ENCODE results near the gene COMMD10. TPM values are rescaled to one million over a fixed set of nuclear protein-coding genes. Genes with fewer than 3 reads are reported as not detected.

COMMD10 gene
- polyA plus RNA-seq, 4 donors, result 38.4 to 75.5 (median 58.7) TPM

DNA sequence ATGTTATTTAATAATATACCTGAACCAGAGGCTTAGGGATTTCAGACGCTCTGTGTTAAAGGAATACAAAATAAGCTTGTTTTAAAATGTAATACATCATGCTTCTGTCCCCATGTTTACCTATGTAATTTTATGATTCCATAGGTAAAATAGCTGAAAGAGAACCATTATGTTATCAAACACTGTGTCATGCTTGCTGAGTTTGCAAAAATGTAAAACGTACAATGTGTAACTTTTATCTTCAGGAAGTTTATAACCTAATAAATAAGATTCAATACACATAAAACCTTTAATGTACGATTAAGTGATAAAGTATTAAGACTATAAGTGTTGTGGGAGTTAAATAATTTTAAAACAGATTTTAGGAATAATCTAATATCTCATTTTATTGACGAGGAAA is 94.1 kb downstream of the COMMD10 start:
- DNase-seq (ENCODE audit: low read depth in 4 of 4, low spot score in 3 of 4), result no peak

GRCh38 chr5:116209166-116209565 is 124.3 kb downstream of the COMMD10 start:
- no peak for DNase-seq (ENCODE audit: low read depth in 4 of 4, low spot score in 3 of 4)

DNA sequence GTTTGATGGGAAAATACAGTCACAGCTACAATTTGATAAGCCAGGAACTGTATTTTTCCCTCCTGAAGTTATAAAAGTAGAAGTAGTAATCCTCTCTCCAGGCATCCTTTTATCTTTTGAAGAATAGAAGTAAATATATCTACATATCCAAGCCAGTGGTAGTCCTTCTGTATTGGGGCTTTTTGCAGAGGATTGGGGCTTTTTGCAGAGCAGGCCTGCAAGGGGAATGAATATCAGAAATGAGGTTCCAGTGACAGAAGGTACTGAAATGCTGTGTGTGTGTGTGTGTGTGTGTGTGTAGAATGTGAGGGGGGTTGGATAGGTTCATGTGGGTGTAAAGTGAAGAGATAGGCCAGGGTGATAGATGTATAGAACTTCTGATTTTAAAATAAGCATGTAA is 127.4 kb downstream of the COMMD10 start:
- DNase-seq (ENCODE audit: low read depth in 4 of 4, low spot score in 3 of 4), result no peak

DNA sequence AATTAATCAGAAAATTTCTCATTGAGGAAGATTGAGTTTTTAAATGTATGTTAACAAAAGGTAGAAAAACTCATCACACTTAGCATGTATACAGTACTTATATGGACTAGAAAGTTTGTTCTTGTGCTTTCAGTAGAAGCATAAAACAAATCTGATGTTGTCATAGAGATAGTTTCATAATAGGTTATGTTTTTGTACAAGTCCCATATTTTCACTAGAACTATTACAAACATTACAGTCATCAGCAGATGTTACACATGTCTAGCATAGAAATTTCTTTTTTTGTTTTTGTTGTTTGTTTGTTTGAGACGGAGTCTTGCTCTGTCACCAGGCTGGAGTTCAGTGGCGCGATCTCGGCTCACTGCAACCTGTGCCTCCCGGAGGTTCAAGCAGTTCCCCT is 131.4 kb downstream of the COMMD10 start:
- DNase-seq (ENCODE audit: low read depth in 4 of 4, low spot score in 3 of 4), result no peak

DNA sequence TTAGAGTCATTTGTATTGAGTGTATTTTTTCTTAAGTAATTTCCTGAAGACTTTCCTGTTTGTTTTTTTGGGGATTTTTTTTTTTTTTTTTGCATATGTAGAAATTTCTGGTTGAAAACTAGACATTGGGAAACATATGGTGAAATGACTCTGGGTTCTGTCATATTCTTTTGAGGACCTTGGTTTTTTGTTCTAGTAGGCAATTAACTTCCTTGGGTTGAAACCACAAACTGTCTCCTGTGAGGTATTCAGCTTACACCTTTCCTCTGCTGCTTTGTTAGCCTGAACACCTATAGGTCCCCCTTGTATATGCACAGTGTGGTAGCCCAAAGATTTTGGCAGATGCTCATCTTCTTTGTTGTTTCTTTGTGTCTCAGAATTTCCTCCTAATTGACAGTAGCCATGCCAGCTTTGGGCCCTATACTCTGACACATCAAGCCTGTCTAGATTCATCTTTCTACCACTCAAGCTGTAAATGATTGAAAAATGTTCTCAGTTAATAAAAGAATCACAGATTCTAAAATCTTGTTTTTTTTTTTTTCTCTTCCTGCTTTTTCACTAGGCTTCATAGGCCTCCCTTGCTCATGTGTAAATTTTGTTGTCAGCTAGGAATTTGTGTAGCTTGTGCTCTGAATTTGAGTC is 140.6 kb downstream of the COMMD10 start:
- no peak for DNase-seq (ENCODE audit: low read depth in 4 of 4, low spot score in 3 of 4)

GRCh38 chr5:116229131-116229689 is 144.4 kb downstream of the COMMD10 start:
- DNase-seq (ENCODE audit: low read depth in 4 of 4, low spot score in 3 of 4), result no peak

DNA sequence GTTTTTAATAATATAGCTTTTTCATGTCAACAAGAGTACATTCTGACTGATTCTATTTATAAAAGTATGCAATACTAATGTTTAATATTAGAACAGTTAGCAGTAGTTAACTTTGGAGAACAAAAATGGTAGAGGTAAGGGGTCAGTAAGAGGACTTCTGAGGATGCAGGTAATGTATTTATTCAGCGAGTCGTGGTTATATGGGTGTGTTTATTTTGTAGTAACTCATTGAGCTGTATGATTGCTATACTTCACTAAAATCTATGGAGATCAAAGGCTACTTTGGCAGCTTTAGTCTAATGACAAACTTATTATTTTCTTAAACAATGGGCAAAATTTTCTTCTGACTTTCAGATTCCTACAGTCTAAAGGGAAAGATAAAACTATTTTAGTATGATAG is 146.5 kb downstream of the COMMD10 start:
- DNase-seq (ENCODE audit: low read depth in 4 of 4, low spot score in 3 of 4), result no peak

GRCh38 chr5:116234681-116235080 is 149.9 kb downstream of the COMMD10 start:
- no peak for DNase-seq (ENCODE audit: low read depth in 4 of 4, low spot score in 3 of 4)

DNA sequence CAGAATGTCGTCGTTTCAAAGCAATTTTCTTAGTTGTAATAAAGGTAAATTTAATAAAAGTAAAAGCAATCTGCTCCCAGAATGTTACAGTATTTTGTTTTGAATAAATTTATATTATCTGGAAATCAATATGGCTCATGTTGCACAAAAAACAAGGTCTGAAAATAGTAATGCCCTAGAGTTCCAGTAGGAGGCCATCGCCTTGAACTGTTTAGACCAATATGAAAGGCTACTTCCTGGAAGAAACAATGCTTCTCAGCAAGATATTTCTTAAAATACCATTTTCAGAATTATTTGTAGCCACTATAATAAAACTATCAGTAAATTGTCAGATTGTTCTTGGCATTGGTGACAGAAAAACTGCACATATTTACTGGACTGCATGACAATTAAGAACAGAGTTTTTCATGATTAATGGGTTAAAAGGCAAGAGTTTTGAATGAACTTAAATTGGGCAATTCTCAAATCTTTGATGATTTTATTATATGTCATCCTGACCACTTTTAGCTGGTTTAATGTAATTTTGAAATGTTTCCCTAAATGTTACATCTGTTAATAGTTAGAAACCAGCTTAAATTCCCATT is 153.2 kb downstream of the COMMD10 start:
- peak in 3 of 4 donors; percentile 20 to 40 (median 27) for DNase-seq (ENCODE audit: low read depth in 4 of 4, low spot score in 3 of 4)

- peak in 1 of 4 donors; percentile 12 for DNase-seq (ENCODE audit: low read depth in 4 of 4, low spot score in 3 of 4)
Measured at GRCh38 chr5:116242343-116242742, 157.5 kb downstream of the COMMD10 start.

DNA sequence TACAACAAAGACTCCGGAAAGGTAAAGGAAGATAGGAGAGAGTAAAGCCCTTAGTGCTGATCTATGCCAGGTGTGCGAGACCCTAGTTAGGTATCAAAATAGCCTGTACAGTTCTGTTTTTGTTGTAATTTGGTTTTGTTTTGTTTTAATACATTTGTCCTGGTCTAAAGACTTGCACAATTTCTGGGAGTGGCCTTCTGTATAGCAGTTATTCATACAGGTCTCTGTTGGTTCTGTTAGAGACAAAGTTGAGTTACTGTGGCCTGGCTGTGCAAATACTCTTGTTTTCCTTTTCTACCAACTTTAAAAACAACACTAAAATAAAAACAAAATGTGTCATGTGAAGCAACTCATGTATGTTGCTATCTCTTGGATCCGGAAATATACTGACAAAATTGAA is 163.6 kb downstream of the COMMD10 start:
- DNase-seq (ENCODE audit: low read depth in 4 of 4, low spot score in 3 of 4), result no peak

DNA sequence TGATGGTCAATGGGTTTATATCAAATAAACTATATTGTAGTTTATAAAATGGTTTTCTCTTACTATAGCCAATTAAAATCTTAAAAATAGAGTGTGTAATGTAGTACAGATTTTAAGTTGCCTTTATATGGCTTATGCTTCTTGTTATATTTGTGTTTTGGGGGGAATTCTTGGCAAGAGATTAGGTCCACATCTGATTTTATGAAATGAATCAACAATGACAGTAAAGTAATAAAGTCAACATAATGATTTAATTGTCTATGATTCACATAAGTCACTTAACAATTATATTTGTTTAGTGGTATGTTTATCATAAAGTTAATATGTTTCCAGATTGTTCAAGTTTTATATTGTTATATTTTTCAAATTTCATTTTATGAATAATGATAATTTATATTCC is 164.8 kb downstream of the COMMD10 start:
- no peak for DNase-seq (ENCODE audit: low read depth in 4 of 4, low spot score in 3 of 4)

DNA sequence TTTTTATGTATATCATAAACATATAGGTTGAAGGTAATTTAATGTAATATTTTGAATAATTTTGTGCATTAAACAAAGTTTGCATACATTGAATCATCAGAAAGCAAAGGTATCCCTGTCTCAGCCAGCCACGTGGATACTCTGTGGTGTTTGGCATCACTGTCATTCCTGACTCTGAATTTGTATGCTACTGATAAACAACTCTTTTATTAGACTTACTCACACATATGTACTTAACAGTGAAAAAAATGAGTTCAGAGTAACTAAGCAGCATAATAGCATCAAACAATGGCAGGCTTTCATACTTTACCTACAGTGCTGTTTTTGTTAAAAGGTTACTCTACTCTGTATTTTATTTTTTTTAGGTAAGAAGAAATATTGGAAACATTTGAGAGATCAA is 171.9 kb downstream of the COMMD10 start:
- no peak for DNase-seq (ENCODE audit: low read depth in 4 of 4, low spot score in 3 of 4)

DNA sequence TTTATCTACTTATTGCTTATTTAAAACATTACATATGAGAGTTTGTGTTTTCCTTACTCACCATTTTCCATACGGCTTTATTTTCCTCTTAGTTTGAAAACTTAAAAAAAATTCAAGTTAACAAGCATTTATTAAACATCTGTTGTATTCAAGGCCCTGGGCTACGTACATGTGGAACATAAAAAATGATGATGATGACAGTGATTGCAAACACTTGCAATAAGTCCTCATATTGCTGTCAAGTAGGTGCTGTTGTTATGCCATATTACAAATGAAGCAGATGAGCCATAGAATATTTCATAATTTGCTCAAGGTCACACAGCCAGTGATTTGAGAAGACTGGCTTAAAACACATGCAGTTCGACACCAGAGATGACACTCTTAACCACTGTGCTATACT is 180.6 kb downstream of the COMMD10 start:
- DNase-seq (ENCODE audit: low read depth in 4 of 4, low spot score in 3 of 4), result no peak

DNA sequence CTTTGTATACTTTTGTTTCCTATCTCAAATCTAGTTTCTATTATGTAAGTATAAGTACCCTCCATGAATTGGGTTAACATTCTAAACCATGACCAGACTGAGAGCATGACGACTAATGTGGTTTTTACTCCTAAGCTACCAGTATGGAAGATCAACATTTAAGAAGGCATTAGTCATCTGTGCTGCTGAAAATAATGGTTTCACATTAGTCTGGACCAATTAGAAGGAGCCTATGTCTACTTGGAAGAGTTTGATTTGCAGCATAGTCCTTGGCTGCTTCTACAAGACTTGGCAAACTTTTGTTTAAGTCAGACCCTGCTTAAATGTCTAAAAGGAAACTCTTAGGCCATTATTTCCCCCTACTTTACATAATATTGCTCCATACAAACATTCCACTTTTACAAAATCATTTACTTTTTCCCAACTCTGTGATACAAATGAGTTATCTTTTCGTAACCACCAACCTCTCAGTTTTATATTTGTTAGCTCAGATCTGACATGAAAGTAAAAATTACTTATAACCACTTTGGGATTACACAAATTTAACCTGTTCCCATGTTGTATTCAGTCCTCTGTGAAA is 186.7 kb downstream of the COMMD10 start:
- DNase-seq (ENCODE audit: low read depth in 4 of 4, low spot score in 3 of 4), result no peak

- DNase-seq (ENCODE audit: low read depth in 4 of 4, low spot score in 3 of 4), result no peak
Measured at GRCh38 chr5:116272281-116272941, 187.6 kb downstream of the COMMD10 start.

DNA sequence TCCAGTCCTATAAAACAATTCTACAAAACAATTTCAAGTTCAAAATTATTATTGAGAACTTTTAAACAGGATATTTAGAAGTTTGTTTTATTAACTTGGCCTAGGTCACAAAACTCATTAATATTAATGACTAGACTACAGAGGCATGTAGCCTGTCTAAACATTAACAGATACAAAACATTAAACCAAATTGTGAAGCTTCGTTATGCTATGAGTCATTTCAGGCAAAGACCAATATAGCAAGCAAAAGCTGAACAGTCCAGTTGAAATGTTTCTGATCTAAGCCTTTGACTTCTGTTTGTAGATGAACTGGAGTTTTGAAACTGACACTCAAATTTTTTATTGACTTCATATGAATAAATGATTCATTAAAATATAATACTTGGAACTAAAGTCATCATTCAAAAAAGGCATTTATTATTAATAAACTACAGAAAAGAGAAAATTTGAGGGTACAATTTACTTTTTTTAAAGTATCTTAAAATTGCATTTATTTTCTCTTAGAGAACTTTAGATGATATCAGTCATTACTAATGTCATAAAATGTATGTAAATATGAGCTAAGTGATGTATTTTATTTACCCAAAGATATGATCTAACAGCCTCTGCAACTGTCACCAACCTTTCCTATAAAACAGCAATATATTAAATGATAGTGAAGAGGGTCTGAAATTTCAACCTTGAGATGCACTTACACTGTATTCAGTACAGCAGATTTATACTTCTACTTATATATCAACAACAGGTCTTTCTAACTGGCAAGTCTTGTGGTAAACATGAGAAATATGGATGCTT is 188.8 kb downstream of the COMMD10 start:
- peak in 3 of 4 donors; percentile 17 to 36 (median 18) for DNase-seq (ENCODE audit: low read depth in 4 of 4, low spot score in 3 of 4)

- no peak for DNase-seq (ENCODE audit: low read depth in 4 of 4, low spot score in 3 of 4)
Measured at GRCh38 chr5:116274251-116274650, 189.4 kb downstream of the COMMD10 start.

DNA sequence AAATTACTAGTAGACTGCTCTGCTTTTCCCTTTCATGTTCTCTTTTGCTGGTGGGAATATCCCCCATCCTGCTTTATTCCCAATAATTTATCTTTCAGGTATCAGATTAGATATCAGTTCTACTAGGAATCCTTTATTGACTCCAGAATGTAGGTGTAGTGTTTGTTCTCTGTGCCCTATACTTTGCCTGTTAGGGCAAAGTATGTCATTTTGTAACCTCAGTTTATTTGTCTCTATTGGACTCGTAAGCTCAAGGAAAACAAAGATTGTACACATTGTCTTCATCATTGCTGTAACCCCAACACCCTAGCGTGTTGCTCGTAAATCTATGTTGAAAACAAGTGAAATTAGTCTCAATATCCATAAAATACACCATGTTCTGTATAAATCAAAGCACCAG is 190.5 kb downstream of the COMMD10 start:
- no peak for DNase-seq (ENCODE audit: low read depth in 4 of 4, low spot score in 3 of 4)

DNA sequence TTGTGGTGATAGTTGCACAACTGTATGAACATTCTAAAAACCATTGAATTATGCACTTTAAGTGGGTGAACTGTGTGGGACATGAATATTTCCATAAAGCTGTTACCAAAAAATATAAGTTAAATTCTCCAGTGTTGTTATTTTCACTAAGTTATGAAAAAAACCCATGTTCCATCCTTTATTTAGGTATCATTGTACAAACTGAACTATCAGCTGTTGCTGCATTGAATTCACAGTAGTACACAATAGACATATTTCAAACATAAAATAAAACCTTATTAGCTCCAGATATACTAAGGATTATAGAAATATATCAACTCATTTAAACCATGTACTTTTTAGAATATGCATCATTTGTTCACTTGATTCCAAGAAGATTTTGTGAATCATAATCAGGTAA is 192.1 kb downstream of the COMMD10 start:
- DNase-seq (ENCODE audit: low read depth in 4 of 4, low spot score in 3 of 4), result no peak
